ENCODE data around the gene SCN3A. TPM values are rescaled to one million over a fixed set of nuclear protein-coding genes. Genes with fewer than 3 reads are reported as not detected.

The SCN3A gene
- total RNA-seq, 2 experiments from 2014 or later = 0.07 TPM; not detected in 1

DNA sequence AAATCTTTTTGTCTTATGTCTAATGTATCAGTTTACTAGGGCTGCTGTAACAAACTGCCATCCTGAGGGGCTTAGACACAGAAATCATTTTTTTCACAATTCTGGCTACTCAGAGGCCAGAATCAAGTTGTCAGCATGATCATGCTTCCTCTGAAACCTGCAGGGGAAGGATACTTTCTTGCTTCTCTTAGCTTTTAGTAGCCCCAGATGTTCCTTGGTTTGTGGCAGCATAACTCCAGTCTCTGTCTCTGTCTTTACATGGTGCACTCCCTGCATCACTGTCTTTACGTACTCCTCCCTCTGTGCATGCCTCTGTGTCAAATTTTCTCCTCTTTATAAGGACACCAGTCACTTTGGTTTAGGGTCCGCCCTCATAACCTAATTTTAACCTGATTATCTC, 2.0 kb upstream of the SCN3A start:
- no peak for DNase-seq
- ChIA-PET POLR2A (no interaction called here), CTCF (interaction anchor here (1.2 kb wide), 1 partner anchor 33 kb away, joined by 3 read pairs; the partner anchor contains the start of gene SCN2A)
- Mint-ChIP-seq H3K27me3 (no peaks in the 10 kb centered on the region), H3K4me1 (ENCODE audit: low read depth) (no peaks in the 10 kb centered on the region), H3K9me3 (no peaks in the 10 kb centered on the region), H3K4me3 (no peak overlapping the region), H3K36me3 (ENCODE audit: low read depth) (no peaks in the 10 kb centered on the region), H3K27ac (no peak overlapping the region)
- ATAC-seq = no peak
- TF ChIP-seq CTCF (IDR thresholded peaks at IDR 0.05) = no peak
- intact Hi-C loops (cut with micrococcal nuclease) = no loop called here

DNA sequence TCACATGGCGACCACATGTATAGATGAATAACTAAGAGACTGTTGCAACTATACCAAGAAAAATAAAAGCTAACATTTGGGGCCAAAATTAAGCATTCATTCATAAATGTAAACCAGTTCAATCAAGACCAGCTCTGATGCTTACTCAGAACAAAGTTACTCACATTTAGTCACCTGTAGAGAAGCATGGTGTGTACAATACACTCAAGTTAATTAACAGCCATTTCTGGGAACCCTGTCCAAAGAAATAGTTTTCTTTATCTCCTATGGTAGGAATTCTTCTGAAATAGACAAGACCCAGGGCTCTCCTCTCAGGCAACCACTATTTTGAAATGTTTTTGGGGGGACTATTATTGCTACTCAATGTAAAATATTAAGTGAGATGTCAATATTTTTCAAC, 1.6 kb downstream of the SCN3A start:
- Mint-ChIP-seq H3K9me3 (no peaks in the 10 kb centered on the region), H3K4me1 (ENCODE audit: low read depth) (no peaks in the 10 kb centered on the region), H3K36me3 (ENCODE audit: low read depth) (no peaks in the 10 kb centered on the region), H3K4me3 (no peak overlapping the region), H3K27me3 (no peaks in the 10 kb centered on the region), H3K27ac (no peak overlapping the region)
- ChIA-PET POLR2A (interaction anchor here (1.2 kb wide), 1 partner anchor 9 kb away, joined by 3 read pairs; no protein-coding TSS in a partner anchor), CTCF (interaction anchor here (0.6 to 2.1 kb wide), 3 partner anchors 50 to 209 kb away, joined by 3 to 25 read pairs (median 8); no protein-coding TSS in a partner anchor)
- intact Hi-C loops (cut with micrococcal nuclease) = loop anchor here (5.0 kb wide), 1 partner anchor 210 kb away; no protein-coding TSS in a partner anchor
- DNase-seq = no peak
- TF ChIP-seq CTCF (IDR thresholded peaks at IDR 0.05) = no peak
- no peak for ATAC-seq

DNA sequence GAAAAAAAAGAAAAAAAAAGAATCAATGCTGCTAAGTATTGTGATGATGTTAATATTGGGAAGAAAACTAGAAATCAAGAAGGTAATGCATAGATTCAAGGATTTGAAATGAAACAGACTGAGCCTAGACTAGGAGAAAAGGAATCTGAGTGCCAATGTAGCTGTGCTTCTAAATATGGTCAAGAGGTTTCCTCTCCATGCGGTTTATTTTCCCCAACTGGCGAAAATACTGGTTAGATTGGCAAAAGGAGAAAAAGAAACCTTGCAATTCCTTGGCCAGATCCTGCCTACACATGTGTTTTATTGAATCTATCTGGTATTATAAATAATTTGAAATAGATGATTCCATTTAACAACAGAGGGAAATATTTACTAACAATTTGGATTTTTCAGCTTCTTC, 5.7 kb downstream of the SCN3A start:
- no peak for DNase-seq
- H3K9me3 Mint-ChIP-seq = no peaks in the 10 kb centered on the region
- H3K4me1 Mint-ChIP-seq (ENCODE audit: low read depth) = no peaks in the 10 kb centered on the region
- ChIA-PET POLR2A (no interaction called here), CTCF (no interaction called here)
- no peak overlapping the region for H3K4me3 Mint-ChIP-seq
- no peaks in the 10 kb centered on the region for H3K36me3 Mint-ChIP-seq (ENCODE audit: low read depth)
- no peak overlapping the region for H3K27ac Mint-ChIP-seq
- no peaks in the 10 kb centered on the region for H3K27me3 Mint-ChIP-seq
- TF ChIP-seq CTCF (IDR thresholded peaks at IDR 0.05) = no peak
- ATAC-seq = no peak
- intact Hi-C loops (cut with micrococcal nuclease) = no loop called here

GRCh38 chr2:165197346-165197745, 6.5 kb downstream of the SCN3A start:
- CTCF ChIA-PET = no interaction called here
- no peak for TF ChIP-seq CTCF (IDR thresholded peaks at IDR 0.05)
- intact Hi-C loops (cut with micrococcal nuclease) = no loop called here
- H3K27me3 Mint-ChIP-seq = no peaks in the 10 kb centered on the region
- no peaks in the 10 kb centered on the region for H3K9me3 Mint-ChIP-seq
- POLR2A ChIA-PET = no interaction called here
- DNase-seq (no peak), ATAC-seq (no peak)
- H3K27ac Mint-ChIP-seq = no peak overlapping the region
- no peaks in the 10 kb centered on the region for H3K36me3 Mint-ChIP-seq (ENCODE audit: low read depth)
- H3K4me1 Mint-ChIP-seq (ENCODE audit: low read depth) = no peaks in the 10 kb centered on the region
- H3K4me3 Mint-ChIP-seq = no peak overlapping the region

DNA sequence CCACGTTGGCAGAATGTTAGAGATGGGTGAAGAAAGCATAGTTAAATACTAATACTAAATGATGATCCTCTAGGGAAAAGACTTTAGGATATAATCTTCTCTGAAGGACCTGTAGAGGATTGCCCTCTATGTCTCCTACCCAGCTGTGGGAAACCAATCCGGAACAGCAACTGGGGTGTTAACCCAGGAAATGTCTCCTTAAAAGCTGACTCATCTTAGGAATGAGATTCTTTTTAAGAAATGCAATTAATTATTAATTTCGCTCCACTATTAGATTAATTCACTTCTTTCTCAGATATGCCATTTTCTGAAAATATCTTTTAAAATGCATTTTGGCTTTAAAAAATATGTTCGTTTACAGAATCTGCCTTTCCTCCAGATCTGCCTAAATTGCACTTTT, 7.4 kb downstream of the SCN3A start:
- no peak for TF ChIP-seq CTCF (IDR thresholded peaks at IDR 0.05)
- H3K27ac Mint-ChIP-seq = no peak overlapping the region
- H3K27me3 Mint-ChIP-seq = no peaks in the 10 kb centered on the region
- ChIA-PET POLR2A (no interaction called here), CTCF (interaction anchor here (0.8 kb wide), 1 partner anchor 180 kb away, joined by 3 read pairs; no protein-coding TSS in a partner anchor)
- no peaks in the 10 kb centered on the region for H3K4me1 Mint-ChIP-seq (ENCODE audit: low read depth)
- no peak overlapping the region for H3K4me3 Mint-ChIP-seq
- no peak for DNase-seq
- intact Hi-C loops (cut with micrococcal nuclease) = no loop called here
- ATAC-seq = no peak
- H3K9me3 Mint-ChIP-seq = no peaks in the 10 kb centered on the region
- no peaks in the 10 kb centered on the region for H3K36me3 Mint-ChIP-seq (ENCODE audit: low read depth)
